HG03097 (cell line): ENCODE data around the gene DENND4C.
A peak's percentile ranks its signal among the peaks of the same experiment; 100 is the strongest.
"Not testable (repeated sequence)": the region's sequence is repeated elsewhere in the genome, so short reads cannot be mapped to it uniquely, and the experiment has no call there.

Experiments
- ATAC-seq: cut with Tn5 transposase; IDR thresholded peaks from one replicate; pipeline ENCODE4 v1.9.1; 2021; ENCODE audit not compliant: unreplicated experiment, low FRiP score

DENND4C gene

DNA sequence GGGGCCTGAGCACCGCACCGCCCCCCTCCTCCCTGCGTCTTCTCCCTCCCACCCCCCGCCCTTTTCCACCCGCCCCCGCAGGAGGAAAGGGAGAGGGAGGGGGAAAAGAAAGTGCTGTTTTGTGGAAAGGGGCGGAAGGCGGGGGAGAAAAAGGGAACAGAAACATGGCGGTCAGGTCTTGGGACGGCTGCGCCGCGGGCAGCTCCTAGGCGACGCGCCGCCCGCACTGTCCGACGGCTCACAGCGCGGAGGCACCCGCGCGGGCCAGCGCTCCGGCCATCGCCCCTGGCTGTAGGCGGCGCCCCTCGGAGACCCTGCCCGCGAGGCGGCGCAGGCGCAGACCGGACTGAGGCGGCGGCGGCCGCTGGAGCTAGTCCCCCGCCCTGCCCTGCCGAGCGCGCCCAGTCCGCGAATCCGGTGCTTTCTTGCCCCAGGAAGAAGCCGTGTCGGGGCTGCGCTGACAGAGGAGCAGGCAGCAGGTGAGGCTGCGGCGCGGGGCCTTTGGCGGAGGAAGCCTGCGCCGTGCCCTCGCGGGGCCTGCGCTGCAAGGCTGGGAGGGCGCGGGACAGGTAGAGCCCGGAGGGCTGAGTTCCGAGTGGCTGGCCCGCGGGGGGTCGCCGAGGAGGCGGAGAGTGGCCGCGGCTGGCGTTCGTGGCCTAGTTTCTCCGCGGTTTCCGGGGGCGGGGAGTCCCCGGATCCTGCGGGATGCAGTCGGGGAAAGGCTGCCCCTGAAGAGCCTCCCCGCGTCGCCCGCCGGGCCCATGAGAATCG is at the start of gene DENND4C:
Gene DENND4C, plus strand, starts transcription at position 339 of the 771 bp plus-strand sequence. CDS start 45,482 bp downstream, outside the sequence.
- peak; percentile 60 for ATAC-seq

DNA sequence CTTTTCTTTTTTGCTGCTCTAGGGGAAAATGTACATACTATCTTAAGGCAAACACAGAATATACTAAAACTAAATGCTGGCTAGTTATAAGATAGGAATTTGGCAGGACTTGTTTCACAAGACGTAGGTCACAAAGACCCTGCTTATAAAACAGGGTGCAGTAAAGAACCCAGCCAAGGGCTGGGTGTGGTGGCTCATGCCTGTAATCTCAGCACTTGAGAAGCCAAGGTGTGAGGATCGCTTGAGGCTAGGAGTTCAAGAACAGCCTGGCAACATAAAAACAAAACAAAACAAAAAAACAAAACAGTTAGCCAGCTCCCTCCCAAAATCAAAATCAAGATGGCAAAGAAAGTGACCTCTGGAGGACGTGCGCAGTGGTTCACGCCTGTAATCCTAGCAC is 49.5 kb upstream of the DENND4C start:
- ATAC-seq = no peak

DNA sequence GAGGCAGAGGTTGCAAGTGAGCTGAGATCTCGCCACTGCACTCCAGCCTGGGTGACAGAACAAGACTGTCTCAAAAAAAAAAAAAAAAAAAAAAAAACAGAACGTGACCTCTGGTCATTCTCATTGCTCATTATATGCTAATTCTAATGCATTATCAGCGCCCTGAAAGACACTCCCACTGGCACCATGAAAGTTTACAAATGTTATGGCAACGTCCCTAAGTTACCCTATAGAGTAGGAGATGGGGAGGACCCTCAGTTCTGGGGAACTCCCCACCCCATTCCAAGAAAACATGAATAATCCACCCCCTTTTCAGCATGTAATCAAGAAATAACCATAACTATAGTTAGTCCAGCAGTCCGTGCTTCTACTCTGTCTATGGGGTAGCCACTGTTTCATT is 48.9 kb upstream of the DENND4C start:
- no peak for ATAC-seq

DNA sequence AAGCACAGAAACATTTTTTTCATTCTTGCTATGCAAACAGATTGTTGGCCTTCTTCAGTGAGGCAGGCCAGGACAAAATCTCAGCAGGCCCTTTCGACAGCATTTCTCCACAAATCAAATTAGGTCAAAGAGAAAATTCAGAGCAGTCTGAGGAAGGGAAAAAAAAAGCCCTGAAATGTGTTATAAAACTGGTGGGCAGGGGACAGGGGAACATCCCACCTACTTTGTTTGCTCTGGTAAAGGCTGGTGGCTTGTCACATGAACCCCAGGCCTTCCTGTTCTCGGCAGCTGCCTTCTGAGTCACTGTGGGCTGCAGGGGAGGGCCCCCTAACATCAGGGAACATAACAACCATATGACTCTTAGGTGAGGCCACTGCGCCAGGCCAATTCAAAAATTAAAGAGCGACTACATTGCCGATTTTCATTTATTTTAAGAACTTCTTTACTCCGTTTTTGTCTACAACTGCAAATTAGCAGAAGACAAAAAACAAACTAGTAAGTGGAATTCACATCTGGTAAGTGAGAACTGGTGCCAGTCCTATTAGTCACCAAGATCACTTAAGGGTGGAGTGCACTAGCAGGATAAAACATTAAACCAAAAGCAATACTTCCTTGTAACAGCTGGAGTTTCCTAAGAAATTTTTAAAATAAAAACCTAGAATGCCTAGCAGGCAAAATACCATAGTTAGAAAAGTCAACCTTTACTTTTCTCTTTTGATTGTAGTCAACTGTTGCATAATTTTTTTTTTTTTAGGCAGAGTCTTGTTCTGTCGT is 46.2 kb upstream of the DENND4C start:
- ATAC-seq = peak; percentile 97

DNA sequence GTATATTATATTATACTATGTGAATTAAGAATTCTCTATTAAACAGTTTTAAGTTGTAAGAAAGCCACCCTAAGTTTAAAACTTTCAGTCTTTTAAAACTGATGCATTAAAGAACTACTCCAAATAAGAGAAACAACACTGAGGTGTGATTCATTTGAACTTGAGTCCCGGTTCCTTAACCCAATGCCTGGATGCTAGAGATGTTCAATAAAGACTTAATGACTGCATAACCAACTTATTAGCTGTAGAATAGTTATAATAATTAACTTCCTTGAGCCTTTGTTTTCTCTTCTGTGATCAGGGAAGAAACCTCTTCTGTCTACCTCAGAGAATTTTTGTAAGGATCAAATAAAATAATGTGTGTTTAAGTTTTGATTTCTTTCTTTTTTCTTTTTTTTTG is 45.3 kb upstream of the DENND4C start:
- ATAC-seq = no peak

DNA sequence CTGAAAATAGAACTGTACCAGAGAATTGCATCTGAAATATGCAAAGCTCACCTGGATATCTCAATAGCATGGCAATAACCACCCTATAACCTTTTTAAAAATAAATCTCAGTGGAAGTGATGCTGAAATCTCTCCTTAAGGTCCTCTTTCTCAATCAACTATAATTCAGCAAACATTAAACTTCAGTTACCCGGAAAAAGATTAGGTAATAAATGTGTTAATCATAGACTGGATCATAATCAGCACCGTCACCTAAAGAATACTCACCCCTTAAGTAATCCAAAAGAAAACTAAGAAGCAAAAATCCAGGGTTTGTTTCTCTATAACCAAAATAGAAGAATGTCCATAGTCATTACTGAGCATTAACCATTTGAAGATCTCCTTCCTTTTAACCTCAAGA is 44.3 kb upstream of the DENND4C start:
- no peak for ATAC-seq

DNA sequence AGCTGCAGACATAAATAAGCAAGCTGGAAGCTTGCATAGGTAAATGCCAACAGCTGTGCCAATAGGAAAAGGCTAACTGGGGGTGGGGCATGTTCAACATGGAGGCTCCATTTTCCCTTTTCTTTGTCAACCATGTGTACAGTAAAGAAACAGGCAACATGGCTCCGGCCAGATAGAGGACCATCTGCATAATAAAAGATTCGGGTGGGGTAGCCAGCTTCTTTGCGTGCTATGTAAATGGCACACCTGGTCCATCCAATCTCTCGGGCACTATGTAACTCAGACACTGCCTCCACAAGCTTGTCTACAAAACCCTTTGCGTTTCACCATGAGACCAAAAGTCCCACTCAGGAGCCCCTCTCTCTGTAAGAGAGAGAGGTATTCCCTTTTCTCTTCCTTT is 41.7 kb upstream of the DENND4C start:
- no peak for ATAC-seq

DNA sequence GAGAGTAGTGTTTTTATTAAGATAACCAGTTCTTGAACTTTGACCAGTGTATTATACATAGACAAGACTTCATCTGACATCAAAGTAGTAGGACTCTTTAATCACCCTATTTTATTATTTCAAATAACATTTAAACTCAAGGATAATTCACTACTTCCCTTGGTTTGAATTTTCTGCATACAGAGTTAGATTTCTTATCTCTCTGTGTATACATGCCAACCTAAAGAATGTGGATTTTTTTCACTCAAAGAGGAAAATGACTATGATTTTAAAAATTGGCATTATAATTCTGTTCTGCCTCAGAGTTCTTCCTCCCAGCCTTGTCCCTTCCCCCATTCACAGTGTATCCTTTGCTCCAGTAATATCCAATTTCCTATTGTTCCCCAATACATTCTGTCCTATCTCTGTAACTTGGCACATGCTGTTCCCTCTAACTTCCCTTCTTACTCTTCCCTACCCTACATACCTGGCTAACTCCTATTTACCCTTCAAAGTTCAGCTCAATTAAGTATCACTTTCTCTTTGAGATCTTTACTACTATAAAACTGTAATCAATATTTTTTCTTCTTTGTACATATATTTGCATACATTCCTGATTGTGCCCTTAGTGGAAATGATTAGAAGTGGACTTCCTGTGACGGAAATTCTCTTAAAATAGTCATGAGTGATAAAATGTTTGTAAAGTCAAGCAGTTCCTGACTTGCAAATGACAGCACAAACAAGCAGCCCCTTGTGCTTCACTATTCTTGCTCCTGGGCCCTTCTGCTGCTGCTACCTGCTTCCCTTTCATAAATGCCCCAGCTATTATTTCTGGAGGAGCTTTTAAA is 38.1 kb upstream of the DENND4C start:
- no peak for ATAC-seq

DNA sequence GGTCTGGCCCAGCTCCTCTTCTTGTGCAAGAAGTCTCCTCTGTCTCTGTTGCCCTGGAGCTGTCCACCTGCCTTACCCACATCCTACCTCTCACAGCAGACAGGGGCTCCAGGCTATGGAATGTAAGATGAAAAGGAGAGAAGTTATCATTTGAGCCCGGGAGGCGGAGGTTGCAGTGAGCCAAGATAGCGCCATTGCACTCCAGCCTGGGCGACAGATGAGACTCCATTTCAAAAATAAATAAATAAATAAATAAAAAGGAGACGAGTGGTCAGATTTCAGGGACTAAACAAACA is 37.5 kb upstream of the DENND4C start:
- ATAC-seq = no peak

DNA sequence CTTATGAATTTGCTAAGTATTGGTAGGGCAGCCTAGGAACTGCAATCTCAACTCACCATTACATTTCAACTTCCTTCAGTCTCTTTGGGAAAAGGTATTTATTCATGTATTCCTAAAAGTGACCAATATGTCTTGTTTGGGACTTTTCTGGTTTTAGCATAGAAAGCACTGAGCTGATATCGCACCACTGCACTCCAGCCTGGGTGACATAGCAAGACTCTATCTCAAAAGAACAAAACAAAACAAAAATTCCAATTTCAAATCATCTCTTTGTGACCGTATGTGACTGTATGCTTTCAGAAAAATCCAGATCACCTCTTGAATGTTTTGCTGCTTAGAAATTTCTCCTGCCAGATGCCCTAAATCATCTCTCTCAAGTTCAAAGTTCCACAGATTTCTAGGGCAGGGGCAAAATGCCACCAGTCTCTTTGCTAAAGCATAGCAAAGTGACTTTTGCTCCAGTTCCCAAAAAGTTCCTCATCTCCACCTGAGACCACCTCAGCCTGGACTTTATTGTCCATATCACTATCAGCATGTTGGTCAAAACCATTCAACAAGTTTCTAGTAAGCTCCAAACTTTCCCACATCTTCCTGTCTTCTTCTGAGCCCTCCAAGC is 37.0 kb upstream of the DENND4C start:
- ATAC-seq = not testable (repeated sequence)

DNA sequence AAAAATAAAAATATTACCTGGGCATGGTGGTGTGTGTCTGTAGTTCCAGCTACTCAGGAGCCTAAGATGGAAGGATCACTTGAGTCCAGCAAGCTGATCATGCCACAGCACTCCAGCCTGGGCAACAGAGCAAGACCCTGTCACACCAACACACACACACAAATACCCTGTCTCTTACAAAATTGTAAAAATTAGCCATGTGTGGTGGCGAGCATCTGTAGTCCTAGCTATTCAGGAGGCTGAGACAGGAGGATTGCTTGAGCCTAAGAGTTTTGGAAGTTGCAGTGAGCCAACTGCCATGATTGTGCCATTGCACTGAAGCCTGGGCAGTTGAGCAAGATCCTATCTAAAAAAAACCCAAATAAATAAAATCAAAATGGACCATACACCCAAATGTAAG is 32.1 kb upstream of the DENND4C start:
- ATAC-seq = no peak

DNA sequence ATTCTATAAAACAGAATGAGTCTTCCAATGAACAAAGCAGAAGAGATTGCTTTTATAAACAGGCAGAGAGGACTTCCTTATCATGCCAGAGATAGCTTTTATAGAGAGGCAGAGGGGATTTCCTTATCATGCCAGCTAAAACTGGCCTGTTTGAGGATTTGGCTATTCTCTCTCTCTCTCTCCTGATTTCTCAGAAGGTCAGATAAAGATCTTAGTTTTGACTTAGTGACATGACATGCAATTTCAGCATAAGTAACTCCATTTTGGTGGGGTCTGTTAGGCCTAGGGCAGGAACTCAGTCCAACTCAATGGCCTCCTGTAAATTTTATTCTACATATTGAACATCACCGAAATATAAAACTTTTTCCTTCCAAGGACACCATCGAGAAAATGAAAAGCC is 31.5 kb upstream of the DENND4C start:
- no peak for ATAC-seq

DNA sequence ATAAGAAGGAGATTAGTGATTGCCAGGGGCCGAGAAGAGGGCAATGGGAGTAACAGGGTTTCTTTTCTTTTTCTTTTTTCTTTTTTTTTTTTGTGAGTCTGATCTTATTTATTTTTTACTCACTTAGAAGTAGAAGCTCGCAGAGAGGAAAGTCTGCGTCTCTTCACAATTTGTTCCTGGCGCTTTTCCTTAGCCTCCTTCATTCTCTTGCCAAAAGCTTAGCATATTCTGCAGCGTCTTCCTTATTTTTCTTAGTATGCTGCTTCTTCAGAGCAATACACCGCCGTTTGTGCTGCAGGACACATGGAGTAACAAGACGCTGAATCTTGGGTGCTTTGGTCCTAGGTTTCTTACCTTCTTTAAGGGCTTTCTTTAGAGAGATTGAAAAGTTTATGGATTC is 30.3 kb upstream of the DENND4C start:
- no peak for ATAC-seq

DNA sequence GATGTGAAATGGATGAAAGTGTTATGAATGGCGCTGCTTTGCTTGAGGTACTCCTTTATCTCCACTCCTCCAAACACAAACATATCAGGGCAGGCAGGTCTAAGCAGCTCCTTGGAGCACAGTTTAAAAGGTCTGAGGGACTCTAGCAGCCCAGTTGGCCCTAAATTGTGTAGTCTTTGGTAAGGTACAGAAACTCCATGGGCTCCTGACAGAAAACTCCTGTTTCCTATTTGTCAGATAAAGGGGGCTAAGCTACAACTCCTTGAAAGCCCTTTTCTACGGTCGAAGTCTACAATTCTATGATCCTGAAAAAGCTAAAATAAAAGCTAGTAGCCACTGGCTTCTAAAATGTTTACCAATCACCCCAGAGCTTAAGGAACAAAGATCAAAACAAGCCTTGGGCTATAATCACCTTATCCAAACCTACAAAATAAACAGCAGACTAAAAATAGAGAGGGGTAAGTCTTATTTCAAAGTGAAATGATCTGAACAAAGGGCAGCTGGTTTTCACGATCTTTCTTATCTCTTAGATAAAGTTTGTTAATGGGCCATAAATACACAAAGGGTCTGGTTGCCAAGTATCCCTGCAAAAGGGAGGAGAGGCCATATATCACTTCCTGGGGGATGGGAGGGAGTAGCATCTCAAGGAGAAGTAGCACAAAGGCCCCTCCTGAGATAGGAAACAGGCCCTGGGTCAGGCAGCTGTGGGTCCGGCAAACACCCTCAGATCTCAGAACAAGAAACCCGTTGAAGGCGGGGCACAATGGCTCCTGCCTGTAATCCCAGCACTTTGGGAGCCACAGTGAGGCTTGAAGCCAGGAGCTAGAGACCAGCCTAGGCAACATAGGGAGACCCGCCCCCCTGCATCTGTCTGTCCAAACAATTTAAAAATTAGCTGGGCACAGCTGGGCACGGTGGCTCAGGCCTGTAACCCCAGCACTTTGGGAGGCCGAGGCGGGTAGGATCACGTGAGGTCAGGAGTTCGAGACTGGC is 28.3 kb upstream of the DENND4C start:
- no peak for ATAC-seq

DNA sequence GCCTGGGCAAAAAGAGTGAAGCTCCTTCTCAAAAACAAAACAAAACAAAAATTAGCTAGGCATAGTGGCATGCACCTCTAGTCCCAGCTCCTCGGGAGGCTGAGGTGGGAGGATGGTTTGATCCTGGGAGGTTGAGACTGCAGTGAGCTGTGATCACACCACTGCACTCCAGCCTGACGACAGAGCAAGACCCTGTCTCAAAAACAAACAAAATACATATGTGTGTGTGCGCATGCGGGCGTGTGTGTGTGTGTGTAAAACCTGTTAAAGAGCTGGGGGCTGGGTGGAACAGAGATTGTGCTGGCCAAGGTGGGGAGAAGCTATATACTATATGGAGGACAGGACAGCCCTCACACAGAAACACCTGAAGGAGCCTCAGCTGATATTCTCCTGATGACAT is 27.4 kb upstream of the DENND4C start:
- ATAC-seq = no peak

DNA sequence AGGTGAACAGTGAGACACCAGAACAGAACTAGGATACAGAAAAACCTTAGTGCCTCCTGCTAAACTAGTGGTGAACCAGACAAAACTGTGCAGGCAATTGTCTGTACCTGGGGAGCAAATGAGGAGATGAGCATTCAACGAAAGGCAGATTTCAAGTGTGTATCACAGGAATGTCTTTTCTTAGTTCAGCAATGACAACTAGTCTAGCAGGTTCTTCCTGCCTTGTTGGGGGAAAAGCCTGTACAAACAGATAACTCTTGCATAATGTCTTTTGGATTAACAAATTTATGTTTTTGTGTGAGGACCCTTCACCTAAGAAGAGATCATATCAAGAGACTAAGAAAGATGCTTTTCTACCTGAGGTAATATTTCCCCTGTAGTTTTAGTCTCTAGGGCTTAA is 21.8 kb upstream of the DENND4C start:
- ATAC-seq = no peak

DNA sequence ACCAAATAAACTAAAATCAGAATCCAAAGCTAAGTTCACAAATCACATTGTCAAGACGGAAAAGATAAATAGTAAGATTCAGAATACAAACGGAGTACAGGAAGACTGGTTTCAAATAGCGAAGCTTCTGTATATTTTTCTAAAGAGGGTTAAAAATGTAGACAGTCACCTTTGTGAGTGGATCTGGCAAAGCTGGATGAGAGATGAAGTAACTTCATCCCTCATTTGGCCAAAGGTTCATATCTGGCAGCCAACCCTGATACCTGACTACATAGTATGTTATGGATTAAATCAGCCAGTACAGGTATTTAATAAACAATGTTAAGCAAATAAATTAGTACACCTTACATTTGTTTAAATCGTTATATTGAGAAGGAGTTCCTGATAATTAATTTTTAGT is 21.3 kb upstream of the DENND4C start:
- ATAC-seq = no peak

DNA sequence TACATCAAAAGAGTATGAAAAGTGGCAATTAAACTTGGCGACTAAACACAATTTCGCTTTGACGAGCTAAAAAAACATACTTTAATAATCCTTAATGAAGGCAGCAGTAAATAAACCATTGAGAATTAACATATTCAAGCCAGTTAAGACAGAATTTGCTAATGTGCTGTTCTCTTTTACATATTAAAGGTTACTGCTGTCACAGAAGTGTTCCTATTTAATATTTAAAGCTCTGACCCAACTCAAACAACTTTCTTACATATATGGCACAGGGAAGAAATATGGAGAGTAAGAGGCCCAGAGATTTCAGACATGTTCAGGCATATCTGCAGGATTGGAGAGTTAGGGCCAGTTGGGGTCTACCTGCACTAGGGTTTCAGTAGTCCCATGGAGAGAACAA is 16.7 kb upstream of the DENND4C start:
- no peak for ATAC-seq

DNA sequence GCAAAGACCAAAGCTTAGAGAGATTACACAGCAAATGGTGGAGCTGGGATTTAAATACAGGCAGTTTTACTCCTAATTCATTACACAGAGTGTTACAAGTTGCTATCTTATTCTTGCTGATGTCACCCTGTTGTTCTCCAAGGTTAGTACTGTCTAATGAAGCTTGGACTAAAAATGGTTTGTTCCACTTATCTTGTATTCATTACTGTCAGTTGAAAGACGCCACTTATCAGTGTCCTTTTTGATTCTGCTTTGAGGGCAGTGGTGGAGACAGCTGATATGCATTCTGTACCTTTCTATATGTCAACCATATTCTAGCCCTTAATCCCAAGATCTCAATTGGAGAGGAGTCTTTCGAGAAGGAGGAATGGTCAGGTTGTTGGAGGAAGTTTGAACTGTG is 14.0 kb upstream of the DENND4C start:
- no peak for ATAC-seq

DNA sequence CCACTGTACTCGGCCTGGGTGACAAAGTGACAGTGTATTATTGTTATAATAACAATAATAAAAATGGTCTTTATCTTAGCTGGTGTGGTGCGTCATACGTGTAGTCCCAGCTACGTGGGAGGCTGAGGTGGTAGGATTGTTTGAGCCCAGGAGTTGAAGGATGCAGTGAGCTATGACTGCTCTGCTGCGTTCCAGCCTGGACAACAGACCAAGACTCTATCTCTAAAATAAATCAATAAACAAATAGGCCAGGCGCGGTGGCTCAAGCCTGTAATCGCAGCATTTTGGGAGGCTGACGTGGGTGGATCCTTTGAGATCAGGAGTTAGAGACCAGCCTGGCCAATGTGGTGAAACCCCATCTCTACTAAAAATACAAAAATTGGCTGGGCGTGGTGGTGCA is 9.2 kb upstream of the DENND4C start:
- no peak for ATAC-seq
